ENCODE results near the gene SORT1. TPM values are rescaled to one million over a fixed set of nuclear protein-coding genes. Genes with fewer than 3 reads are reported as not detected.

Gene SORT1
- 8.9 and 10.2 TPM in 2 replicates for total RNA-seq

DNA sequence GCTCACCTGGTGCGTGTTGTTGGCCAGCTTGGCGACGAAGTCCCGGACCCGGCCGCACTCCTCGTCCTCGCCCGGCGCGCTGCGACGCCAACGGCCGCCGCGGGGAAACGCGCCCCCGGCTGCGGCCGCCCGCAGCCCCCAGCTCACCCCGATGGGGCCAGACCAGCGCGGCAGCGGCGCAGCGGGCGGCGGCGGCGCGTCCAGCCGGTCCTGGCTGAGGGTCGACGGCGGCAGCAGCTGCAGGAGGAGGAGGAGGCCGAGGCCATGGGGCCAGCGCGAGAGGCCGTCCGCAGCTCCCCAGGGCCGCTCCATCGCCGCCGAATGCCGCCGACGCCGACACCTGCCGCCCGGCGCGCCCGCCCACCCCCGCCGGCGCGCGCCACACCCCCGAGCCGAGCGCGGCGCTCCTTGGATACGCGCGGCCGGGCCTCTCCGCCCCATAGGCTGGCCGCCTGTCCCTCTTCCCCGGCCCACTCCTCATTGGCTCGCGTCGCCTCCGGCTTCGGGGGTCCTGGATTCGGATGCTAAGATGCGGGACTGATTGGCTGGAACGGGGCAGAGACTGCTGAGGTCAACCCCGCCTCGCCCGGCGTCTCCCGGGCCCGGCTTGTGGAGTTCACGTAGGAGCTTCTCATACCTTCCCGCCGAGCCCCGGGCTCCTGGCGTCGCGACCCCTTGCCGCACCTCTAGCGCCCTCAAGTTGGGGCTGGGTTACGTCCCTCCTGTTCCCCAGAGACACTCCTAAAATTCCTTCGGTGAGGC lies at the start of gene SORT1:
SORT1 (minus strand) TSS at position 338 of the 762 bp plus-strand sequence; CDS start at position 312, 26 bp downstream.

DNA sequence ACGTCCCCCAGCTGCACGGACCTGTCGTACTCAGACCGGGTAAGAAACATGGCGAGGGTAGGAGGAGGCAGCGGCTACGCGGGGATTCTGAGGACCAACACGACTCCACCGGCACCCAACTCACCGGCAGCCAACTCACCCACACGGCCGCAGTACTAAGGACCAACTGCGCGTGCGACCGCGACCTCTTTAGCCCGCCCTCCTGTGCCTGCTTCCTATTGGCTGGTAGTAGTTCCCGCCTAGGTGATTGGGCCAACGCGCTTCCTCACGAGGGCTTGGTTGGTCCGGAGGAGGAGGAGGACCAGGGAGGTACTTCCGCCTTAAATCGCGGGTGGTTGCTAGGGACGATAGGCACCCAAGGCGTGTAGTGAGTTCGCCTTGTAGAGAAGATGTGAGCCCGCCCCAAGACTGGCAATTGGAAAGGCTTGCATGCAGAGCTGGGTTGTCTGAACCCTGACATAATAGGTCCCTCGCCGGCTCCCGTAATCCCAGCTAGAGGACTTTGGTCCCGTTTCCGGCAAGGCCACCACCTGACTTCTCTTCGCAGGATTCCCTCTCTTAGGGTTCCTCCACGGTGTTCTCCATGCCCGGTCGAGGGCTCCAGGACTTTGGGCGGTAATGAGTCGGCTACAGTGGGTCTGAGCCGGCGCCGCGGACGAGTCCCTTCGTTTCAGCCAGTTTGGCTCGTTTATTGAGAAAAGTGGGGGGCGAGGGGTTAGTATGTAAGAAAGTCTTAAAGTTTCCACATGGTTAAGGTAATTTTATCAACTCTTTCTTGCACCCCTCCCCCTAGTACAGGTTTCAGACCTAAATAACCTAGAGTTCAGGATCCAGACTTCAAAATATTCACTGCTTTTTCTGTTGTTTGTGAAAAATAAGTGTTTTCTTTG lies 28.8 kb upstream of the SORT1 start, which contains the start of gene PSMA5:
PSMA5 (minus strand) TSS at position 168 of the 890 bp plus-strand sequence; CDS start at position 50, 118 bp downstream.

DNA sequence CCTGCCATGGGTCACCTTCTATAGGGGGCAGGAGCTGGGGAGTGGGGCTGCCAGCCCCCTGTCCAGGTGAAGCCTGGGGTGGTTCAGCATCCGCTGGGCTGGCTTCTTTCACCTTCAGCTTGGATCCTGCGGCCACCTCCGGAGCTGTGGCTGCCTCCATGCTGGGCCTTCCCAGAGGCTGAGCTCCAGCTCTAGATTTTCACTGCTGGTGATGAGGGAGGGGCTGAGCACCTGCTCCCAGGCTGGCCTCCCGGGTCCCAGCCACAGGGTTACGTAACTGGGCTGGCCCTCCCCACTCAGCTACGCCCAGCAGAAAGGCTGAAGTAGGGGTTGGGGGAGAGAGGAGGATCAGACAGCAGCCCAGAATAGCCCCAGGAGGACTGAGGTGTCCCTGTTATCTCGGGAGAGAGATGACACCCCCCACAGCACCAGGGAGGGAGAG lies 90.9 kb downstream of the SORT1 start, which contains the start of gene MYBPHL:
MYBPHL (minus strand) TSS at position 180 of the 442 bp plus-strand sequence; CDS start at position 160, 20 bp downstream.

GRCh38 chr1:109282952-109283747 lies 114.6 kb downstream of the SORT1 start, which contains the start of gene PSRC1:
TSS of gene PSRC1 (minus strand) at chr1:109283145.

Other genes starting within 250 kb of the SORT1 start
- 183 and 298 TPM in 2 replicates for gene SARS1, start 184.0 kb downstream of the SORT1 start, total RNA-seq
- 1.8 and 7.7 TPM in 2 replicates for gene CELSR2, start 148.4 kb downstream of the SORT1 start, total RNA-seq
- gene PSRC1, start 114.8 kb downstream of the SORT1 start, total RNA-seq: 16.8 and 31.3 TPM in 2 replicates
- gene MYBPHL, start 90.9 kb downstream of the SORT1 start, total RNA-seq: not detected in 2 replicates
- 22.8 and 71.2 TPM in 2 replicates for gene PSMA5, start 28.5 kb upstream of the SORT1 start, total RNA-seq
- gene SYPL2, start 68.6 kb upstream of the SORT1 start, total RNA-seq: under 0.01 and 0.32 TPM in 2 replicates
- 4.7 and 6.5 TPM in 2 replicates for gene ATXN7L2, start 86.0 kb upstream of the SORT1 start, total RNA-seq
- 3.5 and 5.1 TPM in 2 replicates for gene CYB561D1, start 96.2 kb upstream of the SORT1 start, total RNA-seq
- 0.78 and 2.0 TPM in 2 replicates for gene AMIGO1, start 111.8 kb upstream of the SORT1 start, total RNA-seq
- gene GPR61, start 142.0 kb upstream of the SORT1 start, total RNA-seq: not detected in 2 replicates
- 7.4 and 10.5 TPM in 2 replicates for gene GNAI3, start 150.7 kb upstream of the SORT1 start, total RNA-seq
- 0.32 TPM in 1 of 2 replicates, not detected in the other for gene GNAT2, start 221.7 kb upstream of the SORT1 start, total RNA-seq
- gene AMPD2, start 221.9 kb upstream of the SORT1 start, total RNA-seq: 49.8 and 108 TPM in 2 replicates

All from epithelial cell of alveolus of lung (primary cell).